Activated naive CD4-positive, alpha-beta T cell treated with anti-CD3 and anti-CD28 coated beads, Interleukin-2, amount 50 U/mL, for 16 hours (primary cell): Measurements from ENCODE around the gene RPL14.
"Not testable (repeated sequence)": the region's sequence is repeated elsewhere in the genome, so short reads cannot be mapped to it uniquely, and the experiment has no call there.

ENCODE experiments used
- DNase-seq: peaks from one replicate; pipeline ENCODE4 v3.0.0-alpha.2; 2020

The RPL14 gene

GRCh38 chr3:40456940-40457823 lies at the start of gene RPL14:
TSS of gene RPL14 (plus strand) at chr3:40457339. CDS start at chr3:40457472, 133 bp downstream.
- peak; percentile 96 for DNase-seq

GRCh38 chr3:40407611-40408010 lies 49.5 kb upstream of the RPL14 start:
- DNase-seq, result no peak

DNA sequence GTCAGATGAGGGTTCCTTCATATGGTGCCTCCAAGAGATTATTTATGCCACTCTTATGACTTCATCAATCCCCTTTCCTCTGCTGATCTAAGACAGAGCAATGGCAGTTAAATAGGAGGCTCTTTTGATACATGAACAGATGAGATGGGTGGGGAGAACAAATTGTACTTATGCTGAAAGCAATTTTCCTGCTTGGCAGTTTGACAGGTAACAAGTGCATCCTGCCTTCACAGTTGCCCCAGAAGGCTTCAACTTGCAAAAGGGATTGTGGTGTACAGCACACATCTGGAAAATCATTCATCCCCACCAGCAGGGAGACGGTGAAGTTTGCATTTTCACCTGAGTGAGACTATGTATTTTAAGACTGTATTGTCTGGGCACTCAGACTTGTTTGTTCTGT lies 42.9 kb upstream of the RPL14 start:
- DNase-seq, result no peak

DNA sequence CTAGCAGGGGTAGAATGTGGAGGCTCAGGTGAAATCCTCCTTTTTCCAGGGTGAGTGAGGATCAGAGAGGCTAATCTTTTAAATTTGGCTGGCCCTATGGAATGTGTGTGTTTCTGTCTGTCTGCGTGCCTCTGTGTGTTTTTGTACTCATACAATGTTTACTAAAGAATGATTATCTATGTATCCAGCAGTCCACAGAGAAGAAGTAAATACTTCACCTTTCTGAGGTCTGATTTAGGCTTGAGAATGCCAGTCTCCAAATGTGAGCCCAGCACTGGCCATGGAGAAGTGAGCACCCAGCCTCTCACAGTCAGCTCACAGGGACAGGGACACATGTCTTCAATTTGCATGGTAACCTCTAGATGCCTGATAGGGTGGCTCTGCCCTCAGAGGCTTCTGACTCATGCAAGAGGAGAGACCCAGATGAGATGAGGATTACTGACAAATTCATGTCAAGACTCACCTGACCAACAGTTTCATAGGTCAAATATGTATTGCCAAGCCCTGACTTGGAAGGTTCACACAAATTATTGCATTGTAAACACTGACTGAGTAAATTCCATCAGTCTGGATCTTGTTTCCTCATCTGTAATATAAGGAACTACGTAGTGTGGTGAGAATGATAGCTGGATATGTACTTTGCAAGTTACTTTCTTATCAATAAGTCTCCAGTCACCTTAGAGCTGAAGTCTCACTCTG lies 39.1 kb upstream of the RPL14 start:
- DNase-seq, result no peak

DNA sequence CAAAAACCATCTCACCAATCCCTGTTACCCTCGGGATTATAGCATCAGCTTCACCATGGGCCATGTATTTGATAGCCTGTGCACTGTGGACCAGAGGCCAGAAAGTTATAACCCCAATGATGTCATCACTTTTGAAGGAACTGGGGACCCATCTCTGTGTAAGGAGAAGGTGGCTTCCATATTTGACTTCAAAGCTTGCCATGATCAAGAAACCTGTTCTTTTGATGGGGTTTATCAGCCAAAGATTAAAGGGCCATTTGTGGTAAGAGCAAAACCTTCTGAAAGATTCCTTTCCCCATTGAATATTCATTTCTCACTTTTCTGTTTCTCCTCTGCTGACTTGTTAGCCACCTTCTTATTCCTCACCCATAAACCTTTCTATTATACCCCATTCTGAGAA lies 34.3 kb upstream of the RPL14 start:
- no peak for DNase-seq

DNA sequence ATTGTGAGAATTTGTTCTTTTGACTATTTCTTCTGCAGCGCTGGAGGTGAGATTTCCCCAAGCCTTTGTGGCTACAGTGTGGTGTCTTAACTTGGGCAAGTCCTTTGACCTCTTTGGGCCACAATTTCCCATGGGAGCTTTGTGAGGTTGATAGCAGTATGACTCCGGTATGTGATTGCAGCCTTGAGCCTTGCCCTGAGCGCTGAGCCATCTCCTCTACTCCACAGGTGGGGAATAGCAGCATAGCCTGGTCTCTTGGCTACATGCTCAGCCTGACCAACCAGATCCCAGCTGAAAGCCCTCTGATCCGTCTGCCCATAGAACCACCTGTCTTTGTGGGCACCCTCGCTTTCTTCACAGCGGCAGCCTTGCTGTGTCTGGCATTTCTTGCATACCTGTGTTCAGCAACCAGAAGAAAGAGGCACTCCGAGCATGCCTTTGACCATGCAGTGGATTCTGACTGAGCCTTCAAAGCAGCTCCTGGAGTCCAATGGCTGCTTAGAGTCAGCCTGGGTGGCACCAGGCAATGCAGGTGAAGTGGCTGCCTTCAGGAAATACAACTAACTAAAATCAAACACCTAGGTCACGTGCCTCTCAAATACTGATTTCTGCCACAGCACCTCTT lies 30.0 kb upstream of the RPL14 start:
- DNase-seq, result no peak

- no peak for DNase-seq
These were observed 24.3 kb upstream of the RPL14 start for GRCh38 chr3:40432793-40433192.

DNA sequence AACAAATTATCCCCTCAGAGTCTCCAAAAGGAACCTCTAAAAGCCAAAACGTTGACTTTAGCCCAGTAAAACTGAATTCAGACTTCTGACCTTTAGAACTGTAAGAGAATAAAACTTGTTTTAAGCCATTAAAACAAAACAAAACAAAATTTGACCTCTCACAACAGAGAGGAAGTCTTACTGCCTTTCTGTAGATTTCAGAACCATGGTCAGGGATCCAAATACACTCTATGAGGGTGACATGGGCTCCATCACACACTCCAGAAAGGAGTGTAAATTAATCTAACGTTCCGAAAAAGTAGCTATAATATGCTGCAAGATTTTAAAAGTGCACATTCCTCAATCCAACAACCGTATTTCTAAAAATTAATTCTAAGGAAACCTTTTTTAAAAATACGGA lies 19.2 kb upstream of the RPL14 start:
- no peak for DNase-seq

DNA sequence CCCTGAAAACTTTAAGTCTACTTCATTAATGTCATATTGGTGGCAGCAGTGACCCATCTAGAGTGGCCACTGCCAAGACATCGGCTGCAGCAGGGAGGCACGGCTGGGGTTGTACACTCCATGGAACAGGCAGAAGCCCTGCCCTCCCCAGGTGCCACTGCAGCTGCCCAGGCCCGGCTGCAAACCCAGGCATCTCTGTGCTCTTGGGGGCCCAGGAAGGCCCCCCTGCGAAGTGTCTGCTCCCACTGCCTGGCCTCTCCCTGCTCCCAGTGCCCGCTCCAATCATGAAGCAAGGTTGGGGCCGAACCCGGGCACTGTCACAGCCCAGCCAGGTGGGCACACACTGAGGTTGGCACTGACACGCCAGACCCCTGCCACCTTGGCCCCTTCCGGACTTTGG lies 12.1 kb upstream of the RPL14 start:
- DNase-seq, result no peak

DNA sequence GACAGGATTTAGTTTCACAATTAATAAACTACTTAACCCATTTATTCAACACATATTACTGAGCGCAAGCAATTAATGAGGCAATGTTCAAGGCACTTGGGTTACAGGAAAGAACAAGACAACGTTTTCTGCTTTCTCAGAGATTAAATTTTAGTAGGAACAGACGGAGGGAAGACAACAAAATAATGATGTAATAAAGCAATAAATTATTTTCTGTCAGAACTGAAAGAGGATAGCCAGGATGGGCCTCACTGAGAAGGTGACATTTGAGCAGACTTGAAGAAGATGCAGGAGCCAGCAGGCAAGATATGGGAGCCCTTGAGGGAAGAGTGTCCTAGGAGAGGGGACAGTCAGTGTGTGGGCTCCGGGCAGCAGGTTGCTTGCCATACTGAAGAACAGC lies 11.3 kb upstream of the RPL14 start:
- no peak for DNase-seq

- no peak for DNase-seq
These were observed 6.7 kb upstream of the RPL14 start for GRCh38 chr3:40450438-40450837.

- no peak for DNase-seq
These were observed 5.6 kb upstream of the RPL14 start for GRCh38 chr3:40451551-40451950.

- DNase-seq, result no peak
These were observed 5.1 kb upstream of the RPL14 start for GRCh38 chr3:40452057-40452456.

- no peak for DNase-seq
These were observed 4.6 kb upstream of the RPL14 start for GRCh38 chr3:40452562-40452875.

GRCh38 chr3:40452876-40453730 lies 4.0 kb upstream of the RPL14 start:
- DNase-seq, result peak; percentile 97

- no peak for DNase-seq
These were observed 3.2 kb upstream of the RPL14 start for GRCh38 chr3:40453933-40454332.

DNA sequence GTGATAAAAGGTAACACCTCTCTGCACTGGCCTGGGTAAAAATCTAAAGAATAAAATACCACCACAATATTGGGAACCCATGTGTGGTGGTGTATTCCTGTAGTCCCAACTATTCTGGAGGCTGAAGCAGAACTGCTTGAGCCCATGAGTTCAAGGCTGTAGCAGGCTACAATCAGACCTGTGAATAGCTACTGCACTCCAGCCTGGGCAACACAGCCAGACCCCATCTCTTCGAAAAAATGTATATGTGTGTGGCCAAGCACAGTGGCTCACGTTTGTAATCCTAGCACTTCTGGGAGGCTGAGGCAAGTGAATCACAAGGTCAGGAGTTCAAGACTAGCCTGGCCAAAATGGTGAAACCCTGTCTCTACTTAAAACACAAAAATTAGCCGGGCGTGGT lies 1.8 kb upstream of the RPL14 start:
- no peak for DNase-seq

- DNase-seq, result no peak
These were observed 730 bp upstream of the RPL14 start for GRCh38 chr3:40456279-40456939.

- no peak for DNase-seq
These were observed 1.3 kb downstream of the RPL14 start for GRCh38 chr3:40458473-40458872.

- not testable (repeated sequence) for DNase-seq
These were observed 3.3 kb downstream of the RPL14 start for GRCh38 chr3:40460481-40460880.

DNA sequence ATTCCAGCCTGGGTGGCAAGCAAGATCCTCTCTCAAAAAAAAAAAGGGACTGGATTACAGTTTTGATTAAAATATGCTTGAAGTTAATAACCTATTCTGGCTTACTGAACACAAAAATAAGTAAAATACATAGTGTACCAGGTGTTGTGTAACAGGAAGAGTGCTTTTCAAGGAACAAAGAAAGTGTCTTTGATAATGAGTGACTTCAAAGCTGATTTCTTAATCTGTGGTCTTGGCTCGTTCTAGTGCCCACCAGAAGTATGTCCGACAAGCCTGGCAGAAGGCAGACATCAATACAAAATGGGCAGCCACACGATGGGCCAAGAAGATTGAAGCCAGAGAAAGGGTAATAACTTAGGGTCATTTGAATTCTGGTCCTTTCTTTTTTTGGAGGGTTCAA lies 4.0 kb downstream of the RPL14 start:
- DNase-seq, result no peak

- DNase-seq, result not testable (repeated sequence)
These were observed 5.7 kb downstream of the RPL14 start for GRCh38 chr3:40462838-40463237.

DNA sequence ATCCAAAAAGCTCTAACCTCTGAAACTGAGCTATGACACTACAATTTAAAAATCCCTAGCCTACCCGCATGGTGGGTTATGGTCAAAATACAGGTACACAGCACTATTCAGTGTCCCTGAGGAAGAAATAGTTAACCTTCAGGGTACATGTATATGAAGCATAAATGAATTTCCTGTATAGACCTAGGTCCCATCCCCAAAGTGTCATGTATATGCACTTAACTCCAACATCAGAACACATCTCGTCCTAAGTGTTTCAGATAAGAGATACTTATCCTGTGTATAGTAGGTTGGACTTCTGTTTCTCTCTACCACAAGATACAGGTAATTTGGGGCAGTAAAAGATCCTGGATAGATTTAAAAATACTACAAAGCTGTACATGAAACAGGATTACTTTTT lies 6.4 kb downstream of the RPL14 start:
- DNase-seq, result no peak
